LNCaP clone FGC (cell line): Measurements from ENCODE around the gene C1QTNF3.
"Not testable (repeated sequence)": the region's sequence is repeated elsewhere in the genome, so short reads cannot be mapped to it uniquely, and the experiment has no call there.

Experiments used
- DNase-seq: peaks from one replicate; pipeline ENCODE4 v3.0.0-alpha.2; 2011; ENCODE audit warnings: low read depth
- H3K4me3 ChIP-seq: 2 replicates; pipeline ENCODE4 v1.5.1; 2011; ENCODE audit warnings: mild to moderate bottlenecking, low read depth, low read length, control low read depth
- CTCF ChIP-seq: IDR thresholded peaks from 2 replicates; pipeline ENCODE4 v1.5.1; 2012; ENCODE audit warnings: mild to moderate bottlenecking; ENCODE audit not compliant: control insufficient read depth, insufficient read depth; ENCODE audit errors: extremely low read depth

C1QTNF3 gene

GRCh38 chr5:34038838-34039237 is 4.2 kb downstream of the C1QTNF3 start:
- DNase-seq: no peak
- no peak for TF ChIP-seq CTCF
- H3K4me3 ChIP-seq: no peak overlapping the region

- TF ChIP-seq CTCF: no peak
- DNase-seq: no peak
- no peak overlapping the region for H3K4me3 ChIP-seq
Observed at GRCh38 chr5:34038390-34038789, 4.6 kb downstream of the C1QTNF3 start.

- no peak overlapping the region for H3K4me3 ChIP-seq
- DNase-seq: no peak
- no peak for TF ChIP-seq CTCF
Observed at GRCh38 chr5:34037726-34038125, 5.3 kb downstream of the C1QTNF3 start.

GRCh38 chr5:34035756-34036155 is 7.3 kb downstream of the C1QTNF3 start:
- no peak for TF ChIP-seq CTCF

GRCh38 chr5:34034534-34035327 is 8.3 kb downstream of the C1QTNF3 start:
- no peak for TF ChIP-seq CTCF
- H3K4me3 ChIP-seq: no peak overlapping the region
- no peak for DNase-seq

More at GRCh38 chr5:34035756-34036155, 7.3 kb downstream of the C1QTNF3 start:
- H3K4me3 ChIP-seq: no peak overlapping the region
- DNase-seq: no peak

GRCh38 chr5:34031966-34032365 is 11.0 kb downstream of the C1QTNF3 start:
- no peak for TF ChIP-seq CTCF
- no peak overlapping the region for H3K4me3 ChIP-seq
- no peak for DNase-seq

- H3K4me3 ChIP-seq: no peak overlapping the region
- no peak for TF ChIP-seq CTCF
- no peak for DNase-seq
Observed at GRCh38 chr5:34031117-34031516, 11.9 kb downstream of the C1QTNF3 start.

- not testable (repeated sequence) for DNase-seq, H3K4me3 ChIP-seq
Observed at GRCh38 chr5:34030585-34030984, 12.4 kb downstream of the C1QTNF3 start.
